ENCODE results near the gene SLC45A1.

The SLC45A1 gene

GRCh38 chr1:8324176-8324810 is 6.4 kb downstream of the SLC45A1 start:
- no peaks in the 10 kb centered on the region for H3K36me3 ChIP-seq (ENCODE audit: control insufficient read depth in 2 of 2, insufficient read depth in 1 of 2, low read length in 2 of 2)
- H3K9me3 ChIP-seq (ENCODE audit: control insufficient read depth, insufficient read depth, low read depth, low read length): no peaks in the 10 kb centered on the region
- H3K4me1 ChIP-seq (ENCODE audit: control insufficient read depth, insufficient read depth, low read length): no peaks in the 10 kb centered on the region
- POLR2A ChIA-PET: interaction anchor here (0.7 kb wide), 1 partner anchor 29 kb away, joined by 3 read pairs; no protein-coding TSS in a partner anchor
- no peak overlapping the region for H3K27ac ChIP-seq (ENCODE audit: extremely low read depth, low read depth, low read length)
- TF ChIP-seq ZNF677 (tag by site-specific recombination; IDR thresholded peaks at IDR 0.05) (no peak), ZNF629 (tag by site-specific recombination; IDR thresholded peaks at IDR 0.05) (no peak), ZBTB8A (tag by site-specific recombination; IDR thresholded peaks at IDR 0.05) (no peak), ZNF785 (tag by site-specific recombination; IDR thresholded peaks at IDR 0.05) (no peak), HOXD13 (CRISPR knock-in tag; IDR thresholded peaks at IDR 0.05; ENCODE audit: borderline replicate concordance) (no peak), FEZF1 (tag by site-specific recombination; IDR thresholded peaks at IDR 0.05) (no peak), ZNF660 (tag by site-specific recombination; IDR thresholded peaks at IDR 0.05) (no peak), TRIM28 (IDR thresholded peaks at IDR 0.05; ENCODE audit: borderline replicate concordance, low read length) (no peak), ZNF707 (tag by site-specific recombination; IDR thresholded peaks at IDR 0.05) (no peak), ZNF518A (tag by site-specific recombination; conservative IDR thresholded peaks at IDR 0.05; ENCODE audit: low read depth) (no peak), IKZF3 (tag by site-specific recombination; IDR thresholded peaks at IDR 0.05) (no peak)
- TF ChIP-seq, protein P1, sequence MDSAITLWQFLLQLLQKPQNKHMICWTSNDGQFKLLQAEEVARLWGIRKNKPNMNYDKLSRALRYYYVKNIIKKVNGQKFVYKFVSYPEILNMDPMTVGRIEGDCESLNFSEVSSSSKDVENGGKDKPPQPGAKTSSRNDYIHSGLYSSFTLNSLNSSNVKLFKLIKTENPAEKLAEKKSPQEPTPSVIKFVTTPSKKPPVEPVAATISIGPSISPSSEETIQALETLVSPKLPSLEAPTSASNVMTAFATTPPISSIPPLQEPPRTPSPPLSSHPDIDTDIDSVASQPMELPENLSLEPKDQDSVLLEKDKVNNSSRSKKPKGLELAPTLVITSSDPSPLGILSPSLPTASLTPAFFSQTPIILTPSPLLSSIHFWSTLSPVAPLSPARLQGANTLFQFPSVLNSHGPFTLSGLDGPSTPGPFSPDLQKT (IDR thresholded peaks at IDR 0.05; ENCODE audit: borderline replicate concordance, low read depth, low read length): no peak
- TF ChIP-seq, protein P2, sequence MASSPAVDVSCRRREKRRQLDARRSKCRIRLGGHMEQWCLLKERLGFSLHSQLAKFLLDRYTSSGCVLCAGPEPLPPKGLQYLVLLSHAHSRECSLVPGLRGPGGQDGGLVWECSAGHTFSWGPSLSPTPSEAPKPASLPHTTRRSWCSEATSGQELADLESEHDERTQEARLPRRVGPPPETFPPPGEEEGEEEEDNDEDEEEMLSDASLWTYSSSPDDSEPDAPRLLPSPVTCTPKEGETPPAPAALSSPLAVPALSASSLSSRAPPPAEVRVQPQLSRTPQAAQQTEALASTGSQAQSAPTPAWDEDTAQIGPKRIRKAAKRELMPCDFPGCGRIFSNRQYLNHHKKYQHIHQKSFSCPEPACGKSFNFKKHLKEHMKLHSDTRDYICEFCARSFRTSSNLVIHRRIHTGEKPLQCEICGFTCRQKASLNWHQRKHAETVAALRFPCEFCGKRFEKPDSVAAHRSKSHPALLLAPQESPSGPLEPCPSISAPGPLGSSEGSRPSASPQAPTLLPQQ (tag by site-specific recombination; IDR thresholded peaks at IDR 0.05): no peak
- H3K4me3 ChIP-seq (ENCODE audit: low read depth, low read length): no peak overlapping the region
- CTCF ChIA-PET: interaction anchor here (0.6 to 1.8 kb wide), 5 partner anchors 10 to 349 kb away, joined by 3 to 5 read pairs (median 4); no protein-coding TSS in a partner anchor

DNA sequence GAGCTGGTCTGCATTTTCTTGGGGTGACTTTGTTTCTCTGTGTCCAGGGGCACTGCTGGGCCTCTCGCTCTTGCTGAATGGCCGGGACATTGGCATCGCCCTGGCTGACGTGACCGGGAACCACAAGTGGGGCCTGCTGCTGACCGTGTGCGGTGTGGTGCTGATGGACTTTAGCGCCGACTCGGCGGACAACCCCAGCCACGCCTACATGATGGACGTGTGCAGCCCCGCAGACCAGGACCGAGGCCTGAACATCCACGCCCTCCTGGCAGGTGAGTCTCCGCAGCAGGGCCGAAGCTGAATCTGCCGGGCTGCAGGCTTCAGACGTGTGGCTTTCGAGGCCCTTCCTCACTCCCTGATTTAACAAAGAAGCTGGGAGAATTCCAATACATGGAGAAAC is 7.9 kb downstream of the SLC45A1 start:
- H3K9me3 ChIP-seq (ENCODE audit: control insufficient read depth, insufficient read depth, low read depth, low read length): no peaks in the 10 kb centered on the region
- CTCF ChIA-PET: interaction anchor here (0.6 kb wide), 1 partner anchor 46 kb away, joined by 3 read pairs; no protein-coding TSS in a partner anchor

DNA sequence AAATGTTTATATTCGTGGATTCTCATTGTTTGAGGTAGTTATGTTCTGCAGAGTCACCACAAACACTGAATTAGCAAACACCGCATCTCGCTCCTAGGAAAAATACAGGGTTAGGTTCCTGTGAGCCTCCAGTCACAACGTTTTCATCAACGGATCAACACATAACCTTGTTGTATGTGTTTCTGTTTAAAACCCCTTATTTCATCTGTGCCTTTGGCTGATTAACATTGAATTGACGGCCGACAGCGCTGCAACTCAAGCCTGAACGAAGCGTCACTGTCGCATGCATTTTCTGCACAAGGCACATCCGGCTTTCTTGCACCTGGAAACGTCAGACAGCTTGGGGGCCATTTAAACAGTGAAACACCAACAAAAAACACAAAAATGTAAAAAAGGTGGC is 8.4 kb downstream of the SLC45A1 start:
- no peaks in the 10 kb centered on the region for H3K9me3 ChIP-seq (ENCODE audit: control insufficient read depth, insufficient read depth, low read depth, low read length)
- CTCF ChIA-PET: interaction anchor here (0.6 to 1.3 kb wide), 3 partner anchors 45 to 444 kb away, joined by 3 to 4 read pairs (median 3); no protein-coding TSS in a partner anchor
- H3K36me3 ChIP-seq (ENCODE audit: control insufficient read depth in 2 of 2, insufficient read depth in 1 of 2, low read length in 2 of 2): no peaks in the 10 kb centered on the region
- TF ChIP-seq ZNF544 (tag by site-specific recombination; IDR thresholded peaks at IDR 0.05) (no peak), ZNF529 (tag by site-specific recombination; IDR thresholded peaks at IDR 0.05; ENCODE audit: insufficient replicate concordance) (no peak), ZNF2 (tag by site-specific recombination; IDR thresholded peaks at IDR 0.05) (no peak), SCRT2 (tag by site-specific recombination; IDR thresholded peaks at IDR 0.05) (no peak), ZXDB (tag by site-specific recombination; IDR thresholded peaks at IDR 0.05) (no peak), MZF1 (tag by site-specific recombination; IDR thresholded peaks at IDR 0.05; ENCODE audit: borderline replicate concordance) (no peak), ZNF423 (tag by site-specific recombination; IDR thresholded peaks at IDR 0.05) (no peak), ZNF596 (tag by site-specific recombination; IDR thresholded peaks at IDR 0.05) (no peak), ZNF169 (tag by site-specific recombination; IDR thresholded peaks at IDR 0.05) (no peak), ZNF555 (tag by site-specific recombination; conservative IDR thresholded peaks at IDR 0.05) (no peak), ZNF274 (IDR thresholded peaks at IDR 0.05; ENCODE audit: low read length) (no peak), ZNF274 (tag by site-specific recombination; IDR thresholded peaks at IDR 0.05; ENCODE audit: borderline replicate concordance) (no peak), KLF16 (tag by site-specific recombination; IDR thresholded peaks at IDR 0.05) (no peak)
- no peaks in the 10 kb centered on the region for H3K4me1 ChIP-seq (ENCODE audit: control insufficient read depth, insufficient read depth, low read length)
- POLR2A ChIA-PET: no interaction called here
- H3K4me3 ChIP-seq (ENCODE audit: low read depth, low read length): no peak overlapping the region
- H3K27ac ChIP-seq (ENCODE audit: extremely low read depth, low read depth, low read length): no peak overlapping the region

More for the DNA sequence above, 7.9 kb downstream of the SLC45A1 start:
- Histone ChIP-seq H3K4me1 (ENCODE audit: control insufficient read depth, insufficient read depth, low read length) (no peaks in the 10 kb centered on the region), H3K36me3 (ENCODE audit: control insufficient read depth in 2 of 2, insufficient read depth in 1 of 2, low read length in 2 of 2) (no peaks in the 10 kb centered on the region), H3K4me3 (ENCODE audit: low read depth, low read length) (no peak overlapping the region), H3K27ac (ENCODE audit: extremely low read depth, low read depth, low read length) (no peak overlapping the region)
- POLR2A ChIA-PET: no interaction called here
- no peak for TF ChIP-seq ZNF155 (tag by site-specific recombination; IDR thresholded peaks at IDR 0.05)
- no peak for TF ChIP-seq ZBTB20 (tag by site-specific recombination; IDR thresholded peaks at IDR 0.05)

Data from HEK293 (cell line).